AML-193 (cell line): ENCODE data around the gene AFAP1.

ENCODE experiments used
- DNase-seq, 2 experiments: peaks; one replicate each; lab custom pipeline; 2025; lab: John Stamatoyannopoulos, UW

The AFAP1 gene

GRCh38 chr4:7784131-7784870, 155.4 kb downstream of the AFAP1 start:
- DNase-seq = no peak

GRCh38 chr4:7783541-7783940, 156.1 kb downstream of the AFAP1 start:
- no peak for DNase-seq

- no peak for DNase-seq
Observed at GRCh38 chr4:7782783-7783182, 156.9 kb downstream of the AFAP1 start.

- no peak for DNase-seq
Observed at GRCh38 chr4:7781993-7782392, 157.7 kb downstream of the AFAP1 start.

- no peak for DNase-seq
Observed at GRCh38 chr4:7781366-7781765, 158.3 kb downstream of the AFAP1 start.

GRCh38 chr4:7780751-7781348, 158.8 kb downstream of the AFAP1 start:
- DNase-seq = no peak

- DNase-seq = no peak
Observed at GRCh38 chr4:7779432-7779768, 160.3 kb downstream of the AFAP1 start.

- no peak for DNase-seq
Observed at GRCh38 chr4:7778510-7779431, 160.9 kb downstream of the AFAP1 start.

GRCh38 chr4:7777871-7778509, 161.7 kb downstream of the AFAP1 start:
- no peak for DNase-seq

GRCh38 chr4:7777017-7777710, 162.5 kb downstream of the AFAP1 start:
- no peak for DNase-seq

- no peak for DNase-seq
Observed at GRCh38 chr4:7775396-7775795, 164.3 kb downstream of the AFAP1 start.

GRCh38 chr4:7774301-7775294, 165.1 kb downstream of the AFAP1 start:
- DNase-seq = no peak

GRCh38 chr4:7773401-7774180, 166.1 kb downstream of the AFAP1 start:
- no peak for DNase-seq

- DNase-seq = no peak
Observed at GRCh38 chr4:7772711-7773385, 166.8 kb downstream of the AFAP1 start.

- no peak for DNase-seq
Observed at GRCh38 chr4:7771541-7772507, 167.8 kb downstream of the AFAP1 start.

- no peak for DNase-seq
Observed at GRCh38 chr4:7771056-7771455, 168.6 kb downstream of the AFAP1 start.

GRCh38 chr4:7770224-7771050, 169.2 kb downstream of the AFAP1 start:
- DNase-seq = peak in 1 of 2 experiments; percentile 6
